ENCODE measurements around the gene SPINK1.

Gene SPINK1

GRCh38 chr5:147869112-147869511 lies 37.6 kb upstream of the SPINK1 start:
- H3K4me1 ChIP-seq (ENCODE audit: control insufficient read depth, insufficient read depth, low read length) = peaks cover 12% of the 10 kb centered on the region
- H3K27me3 ChIP-seq (ENCODE audit: control insufficient read depth, insufficient read depth, low read length) = no peaks in the 10 kb centered on the region
- peak overlapping the region; percentile 64 for H3K4me3 ChIP-seq (ENCODE audit: low read depth, low read length)
- H3K36me3 ChIP-seq (ENCODE audit: control insufficient read depth, insufficient read depth, low read length) = peaks cover 27% of the 10 kb centered on the region
- peak overlapping the region; percentile 99 for H3K9ac ChIP-seq (ENCODE audit: low read depth, low read length)
- no peaks in the 10 kb centered on the region for H3K9me3 ChIP-seq (ENCODE audit: control insufficient read depth, insufficient read depth, low read length)

GRCh38 chr5:147863454-147864158 lies 32.1 kb upstream of the SPINK1 start:
- Histone ChIP-seq H3K9ac (ENCODE audit: low read depth, low read length) (peak overlapping the region; percentile 26), H3K4me1 (ENCODE audit: control insufficient read depth, insufficient read depth, low read length) (peaks cover 46% of the 10 kb centered on the region), H3K27me3 (ENCODE audit: control insufficient read depth, insufficient read depth, low read length) (no peaks in the 10 kb centered on the region), H3K9me3 (ENCODE audit: control insufficient read depth, insufficient read depth, low read length) (no peaks in the 10 kb centered on the region), H3K4me3 (ENCODE audit: low read depth, low read length) (peak overlapping the region; percentile 11), H3K36me3 (ENCODE audit: control insufficient read depth, insufficient read depth, low read length) (peaks cover 7% of the 10 kb centered on the region)

- no peaks in the 10 kb centered on the region for H3K9me3 ChIP-seq (ENCODE audit: control insufficient read depth, insufficient read depth, low read length)
- H3K4me1 ChIP-seq (ENCODE audit: control insufficient read depth, insufficient read depth, low read length) = peaks cover 44% of the 10 kb centered on the region
- H3K36me3 ChIP-seq (ENCODE audit: control insufficient read depth, insufficient read depth, low read length) = peaks cover 7% of the 10 kb centered on the region
- H3K27me3 ChIP-seq (ENCODE audit: control insufficient read depth, insufficient read depth, low read length) = no peaks in the 10 kb centered on the region
- H3K4me3 ChIP-seq (ENCODE audit: low read depth, low read length) = no peak overlapping the region
- H3K9ac ChIP-seq (ENCODE audit: low read depth, low read length) = no peak overlapping the region
Measured at GRCh38 chr5:147860641-147861025, 29.2 kb upstream of the SPINK1 start.

GRCh38 chr5:147859962-147860640 lies 28.6 kb upstream of the SPINK1 start:
- H3K4me1 ChIP-seq (ENCODE audit: control insufficient read depth, insufficient read depth, low read length) = peaks cover 44% of the 10 kb centered on the region
- H3K4me3 ChIP-seq (ENCODE audit: low read depth, low read length) = no peak overlapping the region
- no peaks in the 10 kb centered on the region for H3K27me3 ChIP-seq (ENCODE audit: control insufficient read depth, insufficient read depth, low read length)
- H3K36me3 ChIP-seq (ENCODE audit: control insufficient read depth, insufficient read depth, low read length) = peaks cover 7% of the 10 kb centered on the region
- no peaks in the 10 kb centered on the region for H3K9me3 ChIP-seq (ENCODE audit: control insufficient read depth, insufficient read depth, low read length)
- H3K9ac ChIP-seq (ENCODE audit: low read depth, low read length) = no peak overlapping the region

- no peaks in the 10 kb centered on the region for H3K36me3 ChIP-seq (ENCODE audit: control insufficient read depth, insufficient read depth, low read length)
- H3K4me3 ChIP-seq (ENCODE audit: low read depth, low read length) = no peak overlapping the region
- H3K27me3 ChIP-seq (ENCODE audit: control insufficient read depth, insufficient read depth, low read length) = no peaks in the 10 kb centered on the region
- no peaks in the 10 kb centered on the region for H3K9me3 ChIP-seq (ENCODE audit: control insufficient read depth, insufficient read depth, low read length)
- no peak overlapping the region for H3K9ac ChIP-seq (ENCODE audit: low read depth, low read length)
- H3K4me1 ChIP-seq (ENCODE audit: control insufficient read depth, insufficient read depth, low read length) = peaks cover 36% of the 10 kb centered on the region
Measured at GRCh38 chr5:147858565-147858964, 27.1 kb upstream of the SPINK1 start.

GRCh38 chr5:147857302-147858129 lies 26.0 kb upstream of the SPINK1 start:
- H3K4me3 ChIP-seq (ENCODE audit: low read depth, low read length) = no peak overlapping the region

GRCh38 chr5:147856801-147857200 lies 25.3 kb upstream of the SPINK1 start:
- H3K36me3 ChIP-seq (ENCODE audit: control insufficient read depth, insufficient read depth, low read length) = no peaks in the 10 kb centered on the region
- H3K27me3 ChIP-seq (ENCODE audit: control insufficient read depth, insufficient read depth, low read length) = no peaks in the 10 kb centered on the region
- H3K4me3 ChIP-seq (ENCODE audit: low read depth, low read length) = no peak overlapping the region
- peaks cover 21% of the 10 kb centered on the region for H3K4me1 ChIP-seq (ENCODE audit: control insufficient read depth, insufficient read depth, low read length)
- no peak overlapping the region for H3K9ac ChIP-seq (ENCODE audit: low read depth, low read length)
- no peaks in the 10 kb centered on the region for H3K9me3 ChIP-seq (ENCODE audit: control insufficient read depth, insufficient read depth, low read length)

More at GRCh38 chr5:147857302-147858129, 26.0 kb upstream of the SPINK1 start:
- no peak overlapping the region for H3K9ac ChIP-seq (ENCODE audit: low read depth, low read length)
- H3K27me3 ChIP-seq (ENCODE audit: control insufficient read depth, insufficient read depth, low read length) = no peaks in the 10 kb centered on the region
- H3K9me3 ChIP-seq (ENCODE audit: control insufficient read depth, insufficient read depth, low read length) = no peaks in the 10 kb centered on the region
- H3K36me3 ChIP-seq (ENCODE audit: control insufficient read depth, insufficient read depth, low read length) = no peaks in the 10 kb centered on the region
- peaks cover 27% of the 10 kb centered on the region for H3K4me1 ChIP-seq (ENCODE audit: control insufficient read depth, insufficient read depth, low read length)

GRCh38 chr5:147855774-147856069 lies 24.3 kb upstream of the SPINK1 start:
- H3K9me3 ChIP-seq (ENCODE audit: control insufficient read depth, insufficient read depth, low read length) = no peaks in the 10 kb centered on the region
- H3K4me1 ChIP-seq (ENCODE audit: control insufficient read depth, insufficient read depth, low read length) = peaks cover 10% of the 10 kb centered on the region
- H3K27me3 ChIP-seq (ENCODE audit: control insufficient read depth, insufficient read depth, low read length) = no peaks in the 10 kb centered on the region
- no peak overlapping the region for H3K4me3 ChIP-seq (ENCODE audit: low read depth, low read length)
- no peak overlapping the region for H3K9ac ChIP-seq (ENCODE audit: low read depth, low read length)
- no peaks in the 10 kb centered on the region for H3K36me3 ChIP-seq (ENCODE audit: control insufficient read depth, insufficient read depth, low read length)

- Histone ChIP-seq H3K36me3 (ENCODE audit: control insufficient read depth, insufficient read depth, low read length) (no peaks in the 10 kb centered on the region), H3K9me3 (ENCODE audit: control insufficient read depth, insufficient read depth, low read length) (no peaks in the 10 kb centered on the region), H3K27me3 (ENCODE audit: control insufficient read depth, insufficient read depth, low read length) (no peaks in the 10 kb centered on the region), H3K4me1 (ENCODE audit: control insufficient read depth, insufficient read depth, low read length) (peaks cover 7% of the 10 kb centered on the region), H3K9ac (ENCODE audit: low read depth, low read length) (no peak overlapping the region), H3K4me3 (ENCODE audit: low read depth, low read length) (no peak overlapping the region)
Measured at GRCh38 chr5:147854894-147855773, 23.7 kb upstream of the SPINK1 start.

GRCh38 chr5:147854331-147854730 lies 22.9 kb upstream of the SPINK1 start:
- no peak overlapping the region for H3K4me3 ChIP-seq (ENCODE audit: low read depth, low read length)
- no peak overlapping the region for H3K9ac ChIP-seq (ENCODE audit: low read depth, low read length)
- H3K27me3 ChIP-seq (ENCODE audit: control insufficient read depth, insufficient read depth, low read length) = no peaks in the 10 kb centered on the region
- H3K9me3 ChIP-seq (ENCODE audit: control insufficient read depth, insufficient read depth, low read length) = no peaks in the 10 kb centered on the region
- no peaks in the 10 kb centered on the region for H3K36me3 ChIP-seq (ENCODE audit: control insufficient read depth, insufficient read depth, low read length)
- H3K4me1 ChIP-seq (ENCODE audit: control insufficient read depth, insufficient read depth, low read length) = peaks cover 6% of the 10 kb centered on the region

- Histone ChIP-seq H3K4me3 (ENCODE audit: low read depth, low read length) (no peak overlapping the region), H3K9ac (ENCODE audit: low read depth, low read length) (no peak overlapping the region), H3K4me1 (ENCODE audit: control insufficient read depth, insufficient read depth, low read length) (peaks cover 4% of the 10 kb centered on the region), H3K27me3 (ENCODE audit: control insufficient read depth, insufficient read depth, low read length) (no peaks in the 10 kb centered on the region), H3K36me3 (ENCODE audit: control insufficient read depth, insufficient read depth, low read length) (no peaks in the 10 kb centered on the region), H3K9me3 (ENCODE audit: control insufficient read depth, insufficient read depth, low read length) (no peaks in the 10 kb centered on the region)
Measured at GRCh38 chr5:147853372-147853987, 22.0 kb upstream of the SPINK1 start.

Measured in iPS-15b (cell line).